PC-9 (cell line): Measurements from ENCODE around the gene MYO5C. TPM values are rescaled to one million over a fixed set of nuclear protein-coding genes. Genes with fewer than 3 reads are reported as not detected.

Experiments used
- BruUV-seq: library from RNA; stranded (reverse); fragments of 400-500 nt; replicated peaks from 2 replicates; lab custom pipeline; 2021; lab: Mats Ljungman, UMichigan
- CTCF ChIA-PET: fragments of 300-600 bp; sonication (Branson Sonifier 250); formaldehyde crosslinking; loops from one replicate; lab custom pipeline; 2022; ENCODE audit warnings: antibody characterized with exemption; lab: Charles Lee
- POLR2A ChIA-PET: fragments of 300-600 bp; sonication (Branson Sonifier 250); formaldehyde crosslinking; loops from one replicate; lab custom pipeline; 2022; ENCODE audit warnings: antibody characterized with exemption; ENCODE audit not compliant: unreplicated experiment; lab: Charles Lee
- DNase-seq, 2 experiments: peaks; one replicate each; pipeline versions ENCODE4 v3.0.0 to v3.0.0-alpha.2; 2015 to 2022; ENCODE audit warnings: mixed read lengths in 1 of 2
- H2AFZ ChIP-seq: fragments of 200-600 bp; sonication (generic); 2 replicates; pipeline ENCODE4 v1.8.1; 2017; ENCODE audit warnings: antibody characterized with exemption
- H3F3A ChIP-seq: fragments of 200-600 bp; sonication (generic); 2 replicates; pipeline ENCODE4 v1.8.1; 2017; ENCODE audit warnings: antibody characterized with exemption, mild to moderate bottlenecking, low read depth; ENCODE audit not compliant: insufficient read depth
- H3K27ac ChIP-seq: fragments of 200-600 bp; sonication (generic); 2 replicates; pipeline ENCODE4 v1.6.1; 2016; ENCODE audit warnings: mixed run types
- H3K27me3 ChIP-seq: fragments of 200-600 bp; sonication (generic); 2 replicates; pipeline ENCODE4 v1.6.1; 2016; ENCODE audit warnings: low read depth, mixed run types; ENCODE audit not compliant: insufficient read depth
- H3K36me3 ChIP-seq: fragments of 200-600 bp; sonication (generic); 2 replicates; pipeline ENCODE4 v1.6.1; 2016; ENCODE audit warnings: low read depth, mixed run types
- H3K4me1 ChIP-seq: fragments of 200-600 bp; sonication (generic); replicated peaks from 2 replicates; pipeline ENCODE4 v1.6.1; 2016; ENCODE audit warnings: mixed run types; ENCODE audit not compliant: insufficient read depth
- H3K4me2 ChIP-seq: fragments of 200-600 bp; sonication (generic); 2 replicates; pipeline ENCODE4 v1.6.1; 2017; ENCODE audit warnings: mixed run types
- H3K4me3 ChIP-seq: fragments of 200-600 bp; sonication (generic); 2 replicates; pipeline ENCODE4 v1.6.1; 2016; ENCODE audit warnings: mixed run types
- H3K79me2 ChIP-seq: fragments of 200-600 bp; sonication (generic); 2 replicates; pipeline ENCODE4 v1.6.1; 2017; ENCODE audit warnings: low read depth, mixed run types
- H3K9me2 ChIP-seq: fragments of 200-600 bp; sonication (generic); 2 replicates; pipeline ENCODE4 v1.8.1; 2017; ENCODE audit warnings: mild to moderate bottlenecking; ENCODE audit not compliant: insufficient read depth
- H3K9me3 ChIP-seq: fragments of 200-600 bp; sonication (generic); 2 replicates; pipeline ENCODE4 v1.8.1; 2016; ENCODE audit warnings: low read depth; ENCODE audit not compliant: insufficient read depth
- H4K20me1 ChIP-seq: fragments of 200-600 bp; sonication (generic); 2 replicates; pipeline ENCODE4 v1.8.1; 2017; ENCODE audit not compliant: insufficient read depth
- CTCF ChIP-seq: fragments of 200-600 bp; sonication (generic); conservative IDR thresholded peaks from 2 replicates; pipeline ENCODE4 v1.6.1; 2017; ENCODE audit warnings: mixed run types, antibody characterized with exemption, mild to moderate bottlenecking, moderate library complexity
- EZH2 ChIP-seq: fragments of 200-600 bp; sonication (generic); IDR thresholded peaks from 2 replicates; pipeline ENCODE4 v1.8.0; 2017; ENCODE audit warnings: antibody characterized with exemption, low read depth
- intact Hi-C: fragments of 100-400 bp; cut with micrococcal nuclease; formaldehyde crosslinking; loops from one replicate; pipeline ENCODE4 v1.10.0; 2022; ENCODE audit not compliant: unreplicated experiment
- total RNA-seq: library from RNA; stranded (reverse); gene quantifications from 2 replicates; pipeline ENCODE4 v1.2.3, GENCODE V29; 2021

MYO5C gene
- total RNA-seq, 1 experiment from 2014 or later: 41.1 TPM

DNA sequence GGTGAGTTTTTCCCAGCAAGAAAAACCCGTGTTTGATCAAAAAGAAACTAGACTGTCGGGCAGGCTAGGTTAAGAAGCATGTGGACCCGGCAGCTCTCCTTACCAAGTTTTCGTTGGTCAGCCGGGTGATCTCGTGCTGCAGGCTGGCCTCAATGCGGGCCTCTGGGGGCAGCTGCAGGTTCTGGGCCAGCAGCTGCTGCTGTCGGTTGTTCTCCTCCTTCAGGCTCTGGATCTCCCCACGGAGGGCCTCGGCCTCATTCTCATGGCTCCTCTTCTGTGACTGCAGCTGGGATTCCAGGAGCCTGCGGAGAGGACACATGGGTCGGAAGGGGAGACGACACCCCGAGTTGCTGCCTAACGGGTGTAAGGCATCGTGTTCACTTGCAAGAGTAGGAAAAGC lies 44.5 kb upstream of the MYO5C start:
- H3K4me3 ChIP-seq: no peak overlapping the region
- no peak for DNase-seq
- TF ChIP-seq CTCF (no peak), EZH2 (no peak)
- intact Hi-C loops: no loop called here
- ChIA-PET POLR2A (no interaction called here), CTCF (interaction anchor here (0.5 kb wide), 1 partner anchor 163 kb away, joined by 5 read pairs; no protein-coding TSS in a partner anchor)
- peaks cover 13% of the 10 kb centered on the region for H3K4me1 ChIP-seq
- H3K9me3 ChIP-seq: no peaks in the 10 kb centered on the region
- no peaks in the 10 kb centered on the region for H3K79me2 ChIP-seq
- no peaks in the 10 kb centered on the region for H3K27me3 ChIP-seq
- no peak overlapping the region for H3K4me2 ChIP-seq
- no peak overlapping the region for H2AFZ ChIP-seq
- no peaks in the 10 kb centered on the region for H4K20me1 ChIP-seq
- H3K27ac ChIP-seq: no peak overlapping the region
- no peaks in the 10 kb centered on the region; the same call in 1 of the 2 replicates for H3K9me2 ChIP-seq
- no peaks in the 10 kb centered on the region for H3F3A ChIP-seq
- H3K36me3 ChIP-seq: no peaks in the 10 kb centered on the region
- BruUV-seq: no TSS peak

- H3K36me3 ChIP-seq: no peaks in the 10 kb centered on the region
- peaks cover 22% of the 10 kb centered on the region for H3K4me1 ChIP-seq
- no peak for TF ChIP-seq CTCF
- no peak for TF ChIP-seq EZH2
- H3K27me3 ChIP-seq: no peaks in the 10 kb centered on the region
- H3K27ac ChIP-seq: no peak overlapping the region
- 0 out of 2 replicates have a peak, but pooled peaks cover 5% of the 10 kb centered on the region for H3F3A ChIP-seq
- H3K79me2 ChIP-seq: no peaks in the 10 kb centered on the region
- H4K20me1 ChIP-seq: no peaks in the 10 kb centered on the region
- no peak overlapping the region for H2AFZ ChIP-seq
- H3K9me2 ChIP-seq: no peaks in the 10 kb centered on the region; the same call in 1 of the 2 replicates
- ChIA-PET POLR2A (interaction anchor here (0.6 kb wide), 1 partner anchor 371 kb away, joined by 4 read pairs; no protein-coding TSS in a partner anchor), CTCF (no interaction called here)
- H3K9me3 ChIP-seq: no peaks in the 10 kb centered on the region; the same call in 1 of the 2 replicates
- no TSS peak for BruUV-seq
- no peak overlapping the region for H3K4me3 ChIP-seq
- no peak overlapping the region for H3K4me2 ChIP-seq
- intact Hi-C loops: no loop called here
- DNase-seq: no peak
Measured at GRCh38 chr15:52338891-52339290, 43.3 kb upstream of the MYO5C start.

- 0 out of 2 replicates have a peak, but pooled peaks cover 5% of the 10 kb centered on the region for H3F3A ChIP-seq
- H3K4me1 ChIP-seq: peaks cover 22% of the 10 kb centered on the region
- no peak overlapping the region for H2AFZ ChIP-seq
- H3K79me2 ChIP-seq: no peaks in the 10 kb centered on the region
- no peaks in the 10 kb centered on the region for H3K27me3 ChIP-seq
- no peak for DNase-seq
- ChIA-PET POLR2A (no interaction called here), CTCF (interaction anchor here (0.6 kb wide), 1 partner anchor 126 kb away, joined by 3 read pairs; no protein-coding TSS in a partner anchor)
- H3K4me2 ChIP-seq: no peak overlapping the region
- H3K9me3 ChIP-seq: no peaks in the 10 kb centered on the region; the same call in 1 of the 2 replicates
- intact Hi-C loops: no loop called here
- no peak overlapping the region for H3K27ac ChIP-seq
- TF ChIP-seq EZH2: no peak
- no peak for TF ChIP-seq CTCF
- H3K9me2 ChIP-seq: no peaks in the 10 kb centered on the region; the same call in 1 of the 2 replicates
- no peak overlapping the region for H3K4me3 ChIP-seq
- no TSS peak for BruUV-seq
- H3K36me3 ChIP-seq: no peaks in the 10 kb centered on the region
- no peaks in the 10 kb centered on the region for H4K20me1 ChIP-seq
Measured at GRCh38 chr15:52338058-52338457, 42.5 kb upstream of the MYO5C start.
